GM18502 (cell line): Measurements from ENCODE around the gene PSTPIP2.
A peak's percentile ranks its signal among the peaks of the same experiment; 100 is the strongest.
"Not testable (repeated sequence)": the region's sequence is repeated elsewhere in the genome, so short reads cannot be mapped to it uniquely, and the experiment has no call there.

Source experiments
- ATAC-seq: cut with Tn5 transposase; IDR thresholded peaks from one replicate; pipeline ENCODE4 v1.9.1; 2021; ENCODE audit warnings: mild to moderate bottlenecking; ENCODE audit not compliant: unreplicated experiment, poor library complexity

Gene PSTPIP2

GRCh38 chr18:46071653-46072375, at the start of gene PSTPIP2:
Gene PSTPIP2, minus strand, starts transcription at chr18:46072260. Its CDS starts 72 bp downstream, at chr18:46072188.
- ATAC-seq: peak; percentile 61

- ATAC-seq: no peak
Observed at GRCh38 chr18:46113751-46114150, 41.7 kb upstream of the PSTPIP2 start.

- no peak for ATAC-seq
Observed at GRCh38 chr18:46110406-46110805, 38.3 kb upstream of the PSTPIP2 start.

- no peak for ATAC-seq
Observed at GRCh38 chr18:46109386-46109785, 37.3 kb upstream of the PSTPIP2 start.

- peak; percentile 96 for ATAC-seq
Observed at GRCh38 chr18:46104128-46104911, 32.3 kb upstream of the PSTPIP2 start, which contains the start of gene HAUS1. Gene HAUS1, plus strand, starts transcription at chr18:46104385. Its CDS starts 27 bp downstream, at chr18:46104412.

GRCh38 chr18:46099463-46099862, 27.4 kb upstream of the PSTPIP2 start:
- no peak for ATAC-seq

GRCh38 chr18:46098616-46098933, 26.5 kb upstream of the PSTPIP2 start:
- no peak for ATAC-seq

- ATAC-seq: peak; percentile 84
Observed at GRCh38 chr18:46097801-46098615, 25.9 kb upstream of the PSTPIP2 start, which contains the start of gene ATP5F1A. Gene ATP5F1A, minus strand, starts transcription at chr18:46098296. Its CDS starts 65 bp downstream, at chr18:46098231.

GRCh38 chr18:46097431-46097800, 25.4 kb upstream of the PSTPIP2 start:
- peak; percentile 17 for ATAC-seq

GRCh38 chr18:46096651-46097300, 24.7 kb upstream of the PSTPIP2 start:
- no peak for ATAC-seq

GRCh38 chr18:46095532-46095931, 23.5 kb upstream of the PSTPIP2 start:
- ATAC-seq: no peak

GRCh38 chr18:46088501-46088900, 16.4 kb upstream of the PSTPIP2 start:
- ATAC-seq: not testable (repeated sequence)

- ATAC-seq: no peak
Observed at GRCh38 chr18:46084431-46084830, 12.4 kb upstream of the PSTPIP2 start.

- no peak for ATAC-seq
Observed at GRCh38 chr18:46080156-46080555, 8.1 kb upstream of the PSTPIP2 start.

- no peak for ATAC-seq
Observed at GRCh38 chr18:46079336-46079735, 7.3 kb upstream of the PSTPIP2 start.

- peak; percentile 34 for ATAC-seq
Observed at GRCh38 chr18:46073474-46074331, 1.6 kb upstream of the PSTPIP2 start.

GRCh38 chr18:46072959-46073358, 899 bp upstream of the PSTPIP2 start:
- no peak for ATAC-seq

GRCh38 chr18:46072376-46072867, 362 bp upstream of the PSTPIP2 start:
- no peak for ATAC-seq
